Skeletal muscle tissue (tissue), 4 donors: ENCODE data around the gene PRX. TPM values are rescaled to one million over a fixed set of nuclear protein-coding genes. Genes with fewer than 3 reads are reported as not detected.

Source experiments
- H3K27ac ChIP-seq: one replicate; pipeline ENCODE4 v1.7.0; 2013; ENCODE audit warnings: mild to moderate bottlenecking, low read depth, low read length, inconsistent platforms
- H3K27me3 ChIP-seq, 3 donors: one replicate each; pipeline ENCODE4 v1.7.0; 2013; ENCODE audit warnings: low read length in 3 of 3; ENCODE audit not compliant: control insufficient read depth in 3 of 3, insufficient read depth in 3 of 3
- H3K36me3 ChIP-seq, 3 donors: one replicate each; pipeline ENCODE4 v1.7.0; 2013; ENCODE audit warnings: low read length in 3 of 3; ENCODE audit not compliant: control insufficient read depth in 3 of 3, insufficient read depth in 3 of 3
- H3K4me1 ChIP-seq, 3 donors: one replicate each; pipeline ENCODE4 v1.7.0; 2013; ENCODE audit warnings: low read length in 3 of 3, mild to moderate bottlenecking in 3 of 3; ENCODE audit not compliant: control insufficient read depth in 3 of 3, insufficient read depth in 3 of 3
- H3K4me3 ChIP-seq, 3 donors: one replicate each; pipeline ENCODE4 v1.7.0; 2013; ENCODE audit warnings: low read length in 3 of 3
- H3K9ac ChIP-seq, 3 donors: one replicate each; pipeline ENCODE4 v1.7.0; 2013; ENCODE audit warnings: low read length in 3 of 3, mild to moderate bottlenecking in 3 of 3, moderate library complexity in 2 of 3, low read depth in 1 of 3
- H3K9me3 ChIP-seq, 3 donors: one replicate each; pipeline ENCODE4 v1.7.0; 2013; ENCODE audit warnings: low read length in 3 of 3; ENCODE audit not compliant: control insufficient read depth in 3 of 3
- total RNA-seq: library from RNA; depleted of rRNA; stranded (reverse); fragments of >200 nt; gene quantifications from one replicate; pipeline ENCODE4 v1.2.3, GENCODE V29; 2014
- donor health status: Osteomylitis.

PRX gene
- total RNA-seq, 1 donor from 2014 or later = 8.4 TPM

- Histone ChIP-seq H3K4me3 (no peak overlapping the region), H3K9me3 (no peaks in the 10 kb centered on the region), H3K4me1 (no peaks in the 10 kb centered on the region), H3K27ac (no peak overlapping the region), H3K27me3 (no peaks in the 10 kb centered on the region), H3K9ac (no peak overlapping the region), H3K36me3 (peaks cover 18 to 27% (median 21%) of the 10 kb centered on the region in 3 donors)
Observed at GRCh38 chr19:40452016-40452415, 38.8 kb upstream of the PRX start.

- Histone ChIP-seq H3K36me3 (peaks cover 19 to 27% (median 21%) of the 10 kb centered on the region in 3 donors), H3K4me1 (no peaks in the 10 kb centered on the region)
Observed at GRCh38 chr19:40450664-40451063, 37.5 kb upstream of the PRX start.

GRCh38 chr19:40449506-40449905, 36.3 kb upstream of the PRX start:
- Histone ChIP-seq H3K9me3 (no peaks in the 10 kb centered on the region), H3K36me3 (peaks cover 17 to 27% (median 19%) of the 10 kb centered on the region in 3 donors), H3K4me1 (peaks cover 3 to 6% (median 3%) of the 10 kb centered on the region in 3 donors), H3K4me3 (no peak overlapping the region), H3K27ac (no peak overlapping the region), H3K27me3 (no peaks in the 10 kb centered on the region), H3K9ac (no peak overlapping the region)

More at GRCh38 chr19:40450664-40451063, 37.5 kb upstream of the PRX start:
- H3K4me3 ChIP-seq = no peak overlapping the region
- no peak overlapping the region for H3K27ac ChIP-seq
- no peaks in the 10 kb centered on the region for H3K27me3 ChIP-seq
- H3K9ac ChIP-seq = no peak overlapping the region
- no peaks in the 10 kb centered on the region for H3K9me3 ChIP-seq

GRCh38 chr19:40446263-40446784, 33.1 kb upstream of the PRX start:
- Histone ChIP-seq H3K4me1 (peaks cover 18 to 20% (median 19%) of the 10 kb centered on the region in 3 donors), H3K9me3 (no peaks in the 10 kb centered on the region), H3K36me3 (peaks cover 22 to 31% (median 22%) of the 10 kb centered on the region in 3 donors), H3K27ac (no peak overlapping the region), H3K4me3 (no peak overlapping the region), H3K9ac (no peak overlapping the region), H3K27me3 (no peaks in the 10 kb centered on the region)

- peaks cover 19 to 22% (median 20%) of the 10 kb centered on the region in 3 donors for H3K4me1 ChIP-seq
- no peaks in the 10 kb centered on the region for H3K9me3 ChIP-seq
- H3K27me3 ChIP-seq = no peaks in the 10 kb centered on the region
- no peak overlapping the region for H3K27ac ChIP-seq
- no peak overlapping the region for H3K4me3 ChIP-seq
- H3K9ac ChIP-seq = no peak overlapping the region
- H3K36me3 ChIP-seq = peaks cover 25 to 31% (median 26%) of the 10 kb centered on the region in 3 donors
Observed at GRCh38 chr19:40445780-40446262, 32.6 kb upstream of the PRX start.

- Histone ChIP-seq H3K27ac (peak overlapping the region; percentile 99), H3K27me3 (no peaks in the 10 kb centered on the region), H3K4me3 (peak overlapping the region; percentile 81 to 98 (median 92)), H3K36me3 (peaks cover 30 to 37% (median 31%) of the 10 kb centered on the region in 3 donors), H3K9ac (peak overlapping the region; percentile 63 to 98 (median 80)), H3K4me1 (peaks cover 19 to 29% (median 20%) of the 10 kb centered on the region in 3 donors), H3K9me3 (no peaks in the 10 kb centered on the region)
Observed at GRCh38 chr19:40444825-40445312, 31.7 kb upstream of the PRX start.

- Histone ChIP-seq H3K9me3 (no peaks in the 10 kb centered on the region), H3K4me3 (peak within 1 kb of the TSS; percentile 92 to 100 (median 98)), H3K27me3 (no peaks in the 10 kb centered on the region), H3K27ac (peak within 1 kb of the TSS; percentile 99), H3K9ac (peak within 1 kb of the TSS; percentile 96 to 100 (median 98)), H3K4me1 (peaks cover 19 to 29% (median 20%) of the 10 kb centered on the region in 3 donors), H3K36me3 (peaks cover 27 to 33% (median 30%) of the 10 kb centered on the region in 3 donors)
Observed at GRCh38 chr19:40444000-40444824, 31.0 kb upstream of the PRX start, which contains the start of gene SERTAD3. Gene SERTAD3 (minus strand): TSS chr19:40444335. CDS start chr19:40442080, 2,255 bp downstream.

GRCh38 chr19:40443131-40443999, 30.2 kb upstream of the PRX start:
- Histone ChIP-seq H3K36me3 (peaks cover 27 to 28% (median 27%) of the 10 kb centered on the region in 3 donors), H3K9me3 (no peaks in the 10 kb centered on the region), H3K27me3 (no peaks in the 10 kb centered on the region), H3K4me3 (peak overlapping the region; percentile 92 to 100 (median 98)), H3K27ac (peak overlapping the region; percentile 99), H3K9ac (peak overlapping the region; percentile 96 to 100 (median 98)), H3K4me1 (peaks cover 19 to 29% (median 20%) of the 10 kb centered on the region in 3 donors)
